Stimulated activated CD8-positive, alpha-beta memory T cell treated with anti-CD3 and anti-CD28 coated beads, Interleukin-12 subunit alpha, Interleukin-12 subunit beta, amount 100 ng/mL, for 4 hours (primary cell): Measurements from ENCODE around the gene CX3CL1.
"Not testable (repeated sequence)": the region's sequence is repeated elsewhere in the genome, so short reads cannot be mapped to it uniquely, and the experiment has no call there.

Experiments used
- DNase-seq: peaks from one replicate; pipeline ENCODE4 v3.0.0-alpha.2; 2020; ENCODE audit warnings: low read depth

Gene CX3CL1

GRCh38 chr16:57372372-57373116 is at the start of gene CX3CL1:
Gene CX3CL1, plus strand, starts transcription at chr16:57372490. Its CDS starts 79 bp downstream, at chr16:57372569.
- DNase-seq = no peak

- DNase-seq = no peak
These were observed 47.5 kb upstream of the CX3CL1 start for GRCh38 chr16:57324749-57325148.

- DNase-seq = no peak
These were observed 46.8 kb upstream of the CX3CL1 start for GRCh38 chr16:57325458-57325857.

- DNase-seq = no peak
These were observed 42.5 kb upstream of the CX3CL1 start for GRCh38 chr16:57329718-57330327.

- DNase-seq = no peak
These were observed 40.9 kb upstream of the CX3CL1 start for GRCh38 chr16:57331355-57331754.

GRCh38 chr16:57333402-57333801 is 38.9 kb upstream of the CX3CL1 start:
- DNase-seq = no peak

GRCh38 chr16:57335366-57335765 is 36.9 kb upstream of the CX3CL1 start:
- no peak for DNase-seq

- DNase-seq = no peak
These were observed 31.2 kb upstream of the CX3CL1 start for GRCh38 chr16:57341062-57341440.

- DNase-seq = no peak
These were observed 30.6 kb upstream of the CX3CL1 start for GRCh38 chr16:57341441-57342303.

GRCh38 chr16:57342606-57343005 is 29.7 kb upstream of the CX3CL1 start:
- DNase-seq = not testable (repeated sequence)

GRCh38 chr16:57343221-57343620 is 29.1 kb upstream of the CX3CL1 start:
- DNase-seq = no peak

- DNase-seq = not testable (repeated sequence)
These were observed 28.2 kb upstream of the CX3CL1 start for GRCh38 chr16:57344094-57344493.

GRCh38 chr16:57345021-57345420 is 27.3 kb upstream of the CX3CL1 start:
- no peak for DNase-seq

GRCh38 chr16:57345666-57346204 is 26.6 kb upstream of the CX3CL1 start:
- no peak for DNase-seq

- no peak for DNase-seq
These were observed 24.4 kb upstream of the CX3CL1 start for GRCh38 chr16:57347858-57348257.

- no peak for DNase-seq
These were observed 24.0 kb upstream of the CX3CL1 start for GRCh38 chr16:57348327-57348726.

- DNase-seq = no peak
These were observed 22.9 kb upstream of the CX3CL1 start for GRCh38 chr16:57349212-57350031.

GRCh38 chr16:57352636-57353047 is 19.6 kb upstream of the CX3CL1 start:
- no peak for DNase-seq

GRCh38 chr16:57354311-57354710 is 18.0 kb upstream of the CX3CL1 start:
- no peak for DNase-seq

- no peak for DNase-seq
These were observed 16.3 kb upstream of the CX3CL1 start for GRCh38 chr16:57355898-57356414.

GRCh38 chr16:57356547-57356946 is 15.7 kb upstream of the CX3CL1 start:
- DNase-seq = no peak
